Measurements from ENCODE around the gene PSMD5. TPM values are rescaled to one million over a fixed set of nuclear protein-coding genes. Genes with fewer than 3 reads are reported as not detected.

Gene PSMD5
- total and polyA plus RNA-seq, 2 of the 4 experiments (the other 2 are of a cell fraction) = 25.6 to 26.1 TPM

- dilution Hi-C loops (cut with HindIII; ENCODE audit: low sequenced_read_pairs, unreplicated experiment) (no loop called here), intact Hi-C loops (cut with micrococcal nuclease) (no loop called here), in situ Hi-C loops (cut with MboI; ENCODE audit: low sequenced_read_pairs) (no loop called here)
- Histone ChIP-seq H2BK15ac (ENCODE audit: low read depth, low read length) (no peak overlapping the region), H3K56ac (ENCODE audit: extremely low read depth, insufficient read depth, low read length) (no peak overlapping the region), H2AK5ac (ENCODE audit: low read depth, low read length) (no peak overlapping the region), H3K14ac (replicated peaks; ENCODE audit: low read depth, low read length) (no peak overlapping the region), H3K27ac (ENCODE audit: insufficient read depth, low read length) (no peak overlapping the region), H3K27me3 (ENCODE audit: control insufficient read depth, insufficient read depth, low read length) (no peaks in the 10 kb centered on the region), H3K36me3 (ENCODE audit: control insufficient read depth, insufficient read depth, low read length) (peaks cover 28% of the 10 kb centered on the region), H4K91ac (ENCODE audit: insufficient read depth, low read depth, low read length) (no peak overlapping the region), H2BK5ac (ENCODE audit: low read depth, low read length, poor library complexity, severe bottlenecking) (no peak overlapping the region), H3K4ac (ENCODE audit: low read depth, low read length) (no peak overlapping the region), H3K4me2 (ENCODE audit: low read depth, low read length) (no peak overlapping the region), H2AFZ (replicated peaks; ENCODE audit: low read length, poor library complexity) (no peak overlapping the region), H3K4me3 (ENCODE audit: insufficient read depth, low read depth, low read length) (no peak overlapping the region), H2AK9ac (replicated peaks; ENCODE audit: low read depth, low read length, poor library complexity) (no peak overlapping the region), H3K23ac (ENCODE audit: low read depth, low read length) (no peak overlapping the region), H3K9me3 (ENCODE audit: control insufficient read depth, insufficient read depth, low read length) (no peaks in the 10 kb centered on the region), H3K4me1 (ENCODE audit: control insufficient read depth, insufficient read depth, low read length) (no peaks in the 10 kb centered on the region), H2BK20ac (ENCODE audit: low read depth, low read length) (no peak overlapping the region), H2BK120ac (ENCODE audit: low read depth, low read length) (no peak overlapping the region), H3K9me1 (ENCODE audit: insufficient read depth, low read length) (no peaks in the 10 kb centered on the region; the same call in 1 of the 2 replicates), H4K8ac (ENCODE audit: low read depth in 2 of 2, low read length in 2 of 2) (no peak overlapping the region), H4K5ac (ENCODE audit: low read depth, low read length) (no peak overlapping the region), H4K20me1 (ENCODE audit: insufficient read depth, low read length) (no peaks in the 10 kb centered on the region), H3K79me1 (ENCODE audit: low read depth in 1 of 2, low read length in 2 of 2) (no peaks in the 10 kb centered on the region), H3K18ac (ENCODE audit: low read depth, low read length) (no peak overlapping the region), H3K9ac (ENCODE audit: low read depth, low read length) (no peak overlapping the region)
- ChIA-PET CTCF (no interaction called here), POLR2A (ENCODE audit: unreplicated experiment) (no interaction called here)
- 100% methylated on average over 1 of the region's 7 CpGs; no CpG with 5 or more reads in 1 of the 2 experiments for WGBS, 2 experiments (ENCODE audit: extremely low coverage in 2 of 2, insufficient read length in 1 of 2)
- no peak for ATAC-seq (ENCODE audit: low read depth)
- no TSS peak for BruUV-seq (replicated peaks)
- DNase-seq = no peak
- TF ChIP-seq USF2 (IDR thresholded peaks at IDR 0.05; ENCODE audit: low read depth, low read length) (no peak), FOS (IDR thresholded peaks at IDR 0.05; ENCODE audit: low read depth, low read length) (no peak), RFX5 (IDR thresholded peaks at IDR 0.05; ENCODE audit: low read depth, low read length) (no peak), ELK1 (IDR thresholded peaks at IDR 0.05; ENCODE audit: borderline replicate concordance, low read depth, low read length) (no peak), BHLHE40 (IDR thresholded peaks at IDR 0.05; ENCODE audit: low read depth, low read length) (no peak), CEBPB (IDR thresholded peaks at IDR 0.05; ENCODE audit: low read depth, low read length) (no peak), POLR2A (IDR thresholded peaks at IDR 0.05; ENCODE audit: low read depth, low read length) (no peak), CHD1 (IDR thresholded peaks at IDR 0.05; ENCODE audit: low read depth, low read length) (no peak), RAD21 (IDR thresholded peaks at IDR 0.05; ENCODE audit: low read length) (no peak), CTCF (conservative IDR thresholded peaks at IDR 0.05; ENCODE audit: low read depth, low read length) (no peak), MAZ (IDR thresholded peaks at IDR 0.05; ENCODE audit: borderline replicate concordance, low read depth, low read length) (no peak), MAFK (IDR thresholded peaks at IDR 0.05; ENCODE audit: low read depth, low read length) (no peak), RCOR1 (IDR thresholded peaks at IDR 0.05; ENCODE audit: insufficient replicate concordance, low read length) (no peak), SMC3 (IDR thresholded peaks at IDR 0.05; ENCODE audit: low read depth, low read length) (no peak), NFE2L2 (IDR thresholded peaks at IDR 0.05; ENCODE audit: low read depth, low read length) (no peak)
These were observed 13.3 kb upstream of the PSMD5 start for GRCh38 chr9:120855827-120856670.

Measured in IMR-90 (cell line).